A549 (cell line): ENCODE measurements around the gene RBMS3. TPM values are rescaled to one million over a fixed set of nuclear protein-coding genes. Genes with fewer than 3 reads are reported as not detected.

Source experiments
- ATAC-seq, 2 experiments: fragments of 200-7000 bp in 1 of 2; fragments of >200 bp in 1 of 2; cut with Nextera tagmentation in 1 of 2; cut with Tn5 transposase in 1 of 2; 3 replicates each; pipeline versions ENCODE4 v1.8.0 to v1.9.1; 2018 to 2020; ENCODE audit warnings: mild to moderate bottlenecking in 1 of 2, moderate library complexity in 1 of 2
- CTCF ChIA-PET: fragments of 300-600 bp; sonication (Branson Sonifier 250); formaldehyde crosslinking; extraction: SDS; loops from one replicate; lab custom pipeline; 2021; ENCODE audit warnings: antibody characterized with exemption, inconsistent platforms; lab: Yijun Ruan, JAX
- POLR2A ChIA-PET: fragments of 350-600 bp; formaldehyde crosslinking; extraction: SDS; loops from one replicate; lab custom pipeline; 2021; ENCODE audit warnings: antibody characterized with exemption, inconsistent platforms; lab: Yijun Ruan, JAX
- DNase-seq, 2 experiments: peaks; one replicate each; pipeline versions ENCODE4 v3.0.0 to v3.0.0-alpha.2; 2011 to 2016; ENCODE audit warnings: low read depth in 1 of 2, low spot score in 1 of 2
- FAIRE-seq: peaks from 2 replicates; lab custom pipeline; 2011; peaks lifted over from hg19 to GRCh38; lab: Jason Lieb, UNC
- H3K27ac ChIP-seq, 2 experiments: fragments of >200 bp; sonication (Bioruptor Twin); formaldehyde crosslinking; 3 replicates each; pipeline ENCODE4 v1.5.1; 2016 to 2017
- H3K4me1 ChIP-seq: fragments of >200 bp; sonication (Bioruptor Twin); formaldehyde crosslinking; 3 replicates; pipeline ENCODE4 v1.6.1; 2016
- H3K4me2 ChIP-seq: fragments of >200 bp; sonication (Bioruptor Twin); formaldehyde crosslinking; 3 replicates; pipeline ENCODE4 v1.6.1; 2016
- H3K4me3 ChIP-seq: fragments of >200 bp; sonication (Bioruptor Twin); formaldehyde crosslinking; 3 replicates; pipeline ENCODE4 v1.5.1; 2016
- H3K9me3 ChIP-seq: fragments of >200 bp; sonication (Bioruptor Twin); formaldehyde crosslinking; 3 replicates; pipeline ENCODE4 v1.6.1; 2016
- BHLHE40 ChIP-seq: IDR thresholded peaks from 2 replicates; pipeline ENCODE4 v1.6.1; 2012; ENCODE audit warnings: low read depth, low read length, inconsistent platforms
- CEBPB ChIP-seq, 2 experiments: fragments of >200 bp in 1 of 2; sonication (Bioruptor Twin) in 1 of 2; formaldehyde crosslinking in 1 of 2; IDR thresholded peaks; 2 replicates each; pipeline ENCODE4 v1.6.1; 2012 to 2016
- EHMT2 ChIP-seq: fragments of 200-600 bp; sonication (generic); IDR thresholded peaks from 2 replicates; pipeline ENCODE4 v1.6.1; 2016; ENCODE audit warnings: antibody characterized with exemption, low read depth, mild to moderate bottlenecking, moderate library complexity
- EP300 ChIP-seq, 2 experiments: fragments of >200 bp; sonication (Bioruptor Twin); formaldehyde crosslinking; IDR thresholded peaks; 2 replicates in 1 of 2; 3 replicates in 1 of 2; pipeline ENCODE4 v1.6.1; 2016 to 2017
- ESRRA ChIP-seq: fragments of 150-350 bp; IDR thresholded peaks from 2 replicates; pipeline ENCODE4 v1.6.1; 2014; ENCODE audit warnings: mild to moderate bottlenecking, low read length, borderline replicate concordance
- FOSB ChIP-seq: fragments of 250-450 bp; sonication (Bioruptor Pico); IDR thresholded peaks from 2 replicates; pipeline ENCODE4 v1.5.0; 2020; ENCODE audit warnings: mild to moderate bottlenecking, moderate library complexity
- FOXS1 ChIP-seq: fragments of 250-450 bp; sonication (Bioruptor Pico); IDR thresholded peaks from 2 replicates; pipeline ENCODE4 v1.5.0; 2020; ENCODE audit warnings: mild to moderate bottlenecking, moderate library complexity
- HOXA7 ChIP-seq: fragments of 250-450 bp; sonication (Bioruptor Pico); IDR thresholded peaks from 2 replicates; pipeline ENCODE4 v1.5.0; 2020; ENCODE audit warnings: mild to moderate bottlenecking, moderate library complexity
- HOXB5 ChIP-seq: fragments of 250-450 bp; sonication (Bioruptor Pico); IDR thresholded peaks from 2 replicates; pipeline ENCODE4 v1.5.0; 2020; ENCODE audit warnings: mild to moderate bottlenecking, moderate library complexity
- JUN ChIP-seq, 2 experiments: fragments of >200 bp; sonication (Bioruptor Twin); formaldehyde crosslinking; IDR thresholded peaks; 2 replicates in 1 of 2; 3 replicates in 1 of 2; pipeline ENCODE4 v1.6.1; 2016 to 2017
- KDM1A ChIP-seq: fragments of 200-600 bp; sonication (generic); IDR thresholded peaks from 2 replicates; pipeline ENCODE4 v1.6.1; 2016; ENCODE audit warnings: low read depth, mild to moderate bottlenecking
- MYC ChIP-seq: IDR thresholded peaks from 2 replicates; pipeline ENCODE4 v1.6.1; 2012; ENCODE audit warnings: mild to moderate bottlenecking, inconsistent platforms, low read length, improper control_type of control experiment, borderline replicate concordance
- NFE2L2 ChIP-seq: fragments of 150-350 bp; conservative IDR thresholded peaks from 2 replicates; pipeline ENCODE4 v1.6.1; 2014; ENCODE audit warnings: low read length
- NR3C1 ChIP-seq: fragments of >200 bp; sonication (Bioruptor Twin); formaldehyde crosslinking; IDR thresholded peaks from 3 replicates; pipeline ENCODE4 v1.6.1; 2017
- POLR2AphosphoS2 ChIP-seq: conservative IDR thresholded peaks from 2 replicates; pipeline ENCODE4 v1.6.1; 2012; ENCODE audit warnings: low read length, improper control_type of control experiment, inconsistent platforms
- RCOR1 ChIP-seq: fragments of 150-350 bp; IDR thresholded peaks from 2 replicates; pipeline ENCODE4 v1.6.1; 2014; ENCODE audit warnings: antibody characterized with exemption, low read length, low read depth
- SMC3 ChIP-seq: fragments of >200 bp; sonication (Bioruptor Twin); formaldehyde crosslinking; IDR thresholded peaks from 3 replicates; pipeline ENCODE4 v1.6.1; 2018; ENCODE audit warnings: inconsistent platforms
- WGBS: methylation state at CpG from one replicate; pipeline ENCODE4 v1.1.6; 2017; ENCODE audit errors: missing lambda C conversion rate; 5-methylcytosine and 5-hydroxymethylcytosine counted together
- polyA plus RNA-seq, 4 experiments: library from polyadenylated mRNA; depleted of rRNA in 3 of 4; stranded (reverse); fragments of >200 nt; fragmentation: RNase III in 1 of 4; extraction: RNeasy Plus Mini Kit Qiagen cat#74134 plus additional on column Dnase treatment in 1 of 4; gene quantifications; 2 replicates in 3 of 4; 3 replicates in 1 of 4; pipeline ENCODE4 v1.2.3, GENCODE V29; 2011 to 2017
- TF ChIP-seq, protein P1 (sequence below): IDR thresholded peaks from 2 replicates; pipeline ENCODE4 v1.6.1; 2012; ENCODE audit warnings: low read depth, borderline replicate concordance
- TF ChIP-seq, protein P2 (sequence below): fragments of 250-450 bp; sonication (Bioruptor Pico); IDR thresholded peaks from 2 replicates; pipeline ENCODE4 v1.5.0; 2021; ENCODE audit warnings: mild to moderate bottlenecking, moderate library complexity, borderline replicate concordance
- TF ChIP-seq, protein P3 (sequence below): fragments of 200-600 bp; sonication (generic); IDR thresholded peaks from 2 replicates; pipeline ENCODE4 v1.6.1; 2016; ENCODE audit warnings: antibody characterized with exemption, mild to moderate bottlenecking, moderate library complexity
- TF ChIP-seq, protein P4 (sequence below): fragments of 150-350 bp; IDR thresholded peaks from 2 replicates; pipeline ENCODE4 v1.6.1; 2014; ENCODE audit warnings: low read depth, mild to moderate bottlenecking, low read length

The RBMS3 gene
- polyA plus RNA-seq, 2 of the 4 experiments (the other 2 are of a cell fraction) = 0.92 to 4.1 TPM

DNA sequence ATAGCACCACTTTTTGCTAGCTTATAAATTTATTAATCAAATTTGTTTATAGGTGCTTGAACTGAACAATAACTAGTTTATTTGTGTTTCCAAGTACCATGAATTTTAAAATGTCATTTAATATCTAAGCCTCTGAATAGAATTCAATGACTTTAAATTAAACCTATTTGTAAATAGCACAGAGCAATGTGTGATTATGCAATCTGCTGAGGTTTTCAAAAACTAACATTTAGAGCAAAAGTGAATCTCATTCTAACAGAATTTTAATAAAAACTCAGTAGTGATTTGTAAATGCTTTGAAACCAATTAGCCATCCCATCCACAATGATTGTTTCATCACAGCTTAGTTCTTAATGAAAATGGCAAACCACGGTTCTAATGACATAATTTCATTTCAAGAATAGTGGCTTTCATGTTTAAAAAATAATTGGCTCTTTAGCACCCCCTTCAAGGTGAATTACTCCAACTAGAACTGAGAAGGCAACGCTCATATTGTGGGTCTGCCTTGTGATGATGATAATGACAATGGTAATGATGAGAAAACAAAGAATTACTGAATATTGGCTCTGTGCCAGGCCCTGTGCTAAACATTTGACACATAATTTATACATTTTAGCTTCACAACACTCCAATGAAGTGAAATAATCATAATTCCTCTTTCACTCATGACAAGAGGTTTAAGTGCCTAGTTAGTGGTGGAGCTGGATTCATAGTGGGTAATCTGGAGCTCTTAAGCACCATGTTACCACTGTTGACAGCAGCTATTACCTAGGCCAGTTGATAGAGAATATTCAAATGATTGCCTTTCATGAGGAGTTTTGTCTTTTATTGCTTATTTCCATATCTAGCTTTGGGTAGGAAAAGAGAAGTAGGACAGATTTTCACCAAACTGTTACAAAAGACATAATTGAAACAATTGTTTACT, 145.7 kb downstream of the RBMS3 start:
- TF ChIP-seq EP300 (IDR thresholded peaks at IDR 0.05) = no peak
- TF ChIP-seq ESRRA = no peak
- TF ChIP-seq SMC3 = no peak
- TF ChIP-seq, protein P1, sequence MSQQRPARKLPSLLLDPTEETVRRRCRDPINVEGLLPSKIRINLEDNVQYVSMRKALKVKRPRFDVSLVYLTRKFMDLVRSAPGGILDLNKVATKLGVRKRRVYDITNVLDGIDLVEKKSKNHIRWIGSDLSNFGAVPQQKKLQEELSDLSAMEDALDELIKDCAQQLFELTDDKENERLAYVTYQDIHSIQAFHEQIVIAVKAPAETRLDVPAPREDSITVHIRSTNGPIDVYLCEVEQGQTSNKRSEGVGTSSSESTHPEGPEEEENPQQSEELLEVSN = no peak
- TF ChIP-seq, protein P2, sequence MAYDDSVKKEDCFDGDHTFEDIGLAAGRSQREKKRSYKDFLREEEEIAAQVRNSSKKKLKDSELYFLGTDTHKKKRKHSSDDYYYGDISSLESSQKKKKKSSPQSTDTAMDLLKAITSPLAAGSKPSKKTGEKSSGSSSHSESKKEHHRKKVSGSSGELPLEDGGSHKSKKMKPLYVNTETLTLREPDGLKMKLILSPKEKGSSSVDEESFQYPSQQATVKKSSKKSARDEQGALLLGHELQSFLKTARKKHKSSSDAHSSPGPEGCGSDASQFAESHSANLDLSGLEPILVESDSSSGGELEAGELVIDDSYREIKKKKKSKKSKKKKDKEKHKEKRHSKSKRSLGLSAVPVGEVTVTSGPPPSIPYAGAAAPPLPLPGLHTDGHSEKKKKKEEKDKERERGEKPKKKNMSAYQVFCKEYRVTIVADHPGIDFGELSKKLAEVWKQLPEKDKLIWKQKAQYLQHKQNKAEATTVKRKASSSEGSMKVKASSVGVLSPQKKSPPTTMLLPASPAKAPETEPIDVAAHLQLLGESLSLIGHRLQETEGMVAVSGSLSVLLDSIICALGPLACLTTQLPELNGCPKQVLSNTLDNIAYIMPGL (CRISPR knock-in tag) = no peak
- TF ChIP-seq JUN (IDR thresholded peaks at IDR 0.05) = no peak
- no peak for TF ChIP-seq FOSB (CRISPR knock-in tag)
- TF ChIP-seq CEBPB (IDR thresholded peaks at IDR 0.05) = peak in 1 of 2 experiments; percentile 41; a peak in 2 of 4 replicates
- no peak for TF ChIP-seq RCOR1
- no peaks in the 10 kb centered on the region for H3K9me3 ChIP-seq
- ATAC-seq (no peak), FAIRE-seq (no peak), DNase-seq (no peak)
- H3K4me3 ChIP-seq = no peak overlapping the region
- ChIA-PET CTCF (no interaction called here), POLR2A (no interaction called here)
- H3K27ac ChIP-seq = no peak overlapping the region
- no peak overlapping the region for H3K4me2 ChIP-seq
- H3K4me1 ChIP-seq = peaks cover 14% of the 10 kb centered on the region
- WGBS = 67% methylated on average over 2 of the region's 2 CpGs

DNA sequence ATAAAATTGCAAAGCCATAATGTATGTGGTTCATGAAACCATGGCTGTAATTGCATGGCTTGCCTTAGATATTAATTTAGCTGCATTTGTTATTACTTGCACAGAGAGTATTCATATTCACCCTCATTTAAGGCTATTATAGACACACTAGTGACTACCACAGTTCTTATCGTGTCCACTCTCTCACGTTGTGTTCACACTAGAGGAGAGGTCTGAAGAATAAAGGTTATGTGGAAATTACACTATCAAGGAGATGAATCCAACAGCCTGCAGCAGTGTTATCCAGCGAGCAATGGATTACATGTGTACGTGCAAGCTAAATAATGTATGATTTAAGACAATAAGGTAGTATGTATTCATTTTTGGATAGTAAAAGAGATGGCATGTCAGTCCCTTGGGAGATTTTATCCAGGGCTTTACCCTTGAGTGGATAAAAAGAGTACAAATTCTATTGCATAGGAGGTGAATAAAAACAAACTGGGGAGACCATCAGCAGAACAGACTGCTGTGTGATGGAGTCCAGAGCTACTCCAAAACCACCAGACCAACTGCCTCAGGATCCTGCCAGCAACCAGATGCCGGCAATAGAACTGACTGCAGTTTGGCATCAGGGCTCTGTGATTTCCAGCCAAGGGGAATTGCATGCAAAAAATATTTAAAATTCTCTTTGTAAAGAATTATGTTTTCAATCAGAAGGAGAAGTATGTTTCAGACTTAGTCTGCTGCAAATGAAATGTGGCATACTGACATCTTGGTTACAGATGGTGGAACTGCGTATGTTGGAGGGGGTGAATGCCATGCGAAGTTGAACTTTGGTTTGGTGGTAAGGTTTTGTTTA, 146.6 kb downstream of the RBMS3 start:
- FAIRE-seq (no peak), DNase-seq (no peak), ATAC-seq (no peak; a peak in 1 of 6 replicates)
- peaks cover 14% of the 10 kb centered on the region for H3K4me1 ChIP-seq
- TF ChIP-seq FOXS1 (no peak), EHMT2 (no peak), HOXA7 (CRISPR knock-in tag) (no peak), POLR2AphosphoS2 (no peak), RCOR1 (no peak), MYC (no peak), NFE2L2 (no peak), JUN (IDR thresholded peaks at IDR 0.05) (no peak), NR3C1 (no peak), BHLHE40 (no peak), HOXB5 (CRISPR knock-in tag) (no peak), KDM1A (no peak)
- TF ChIP-seq, protein P2 (CRISPR knock-in tag) = no peak
- TF ChIP-seq, protein P3, sequence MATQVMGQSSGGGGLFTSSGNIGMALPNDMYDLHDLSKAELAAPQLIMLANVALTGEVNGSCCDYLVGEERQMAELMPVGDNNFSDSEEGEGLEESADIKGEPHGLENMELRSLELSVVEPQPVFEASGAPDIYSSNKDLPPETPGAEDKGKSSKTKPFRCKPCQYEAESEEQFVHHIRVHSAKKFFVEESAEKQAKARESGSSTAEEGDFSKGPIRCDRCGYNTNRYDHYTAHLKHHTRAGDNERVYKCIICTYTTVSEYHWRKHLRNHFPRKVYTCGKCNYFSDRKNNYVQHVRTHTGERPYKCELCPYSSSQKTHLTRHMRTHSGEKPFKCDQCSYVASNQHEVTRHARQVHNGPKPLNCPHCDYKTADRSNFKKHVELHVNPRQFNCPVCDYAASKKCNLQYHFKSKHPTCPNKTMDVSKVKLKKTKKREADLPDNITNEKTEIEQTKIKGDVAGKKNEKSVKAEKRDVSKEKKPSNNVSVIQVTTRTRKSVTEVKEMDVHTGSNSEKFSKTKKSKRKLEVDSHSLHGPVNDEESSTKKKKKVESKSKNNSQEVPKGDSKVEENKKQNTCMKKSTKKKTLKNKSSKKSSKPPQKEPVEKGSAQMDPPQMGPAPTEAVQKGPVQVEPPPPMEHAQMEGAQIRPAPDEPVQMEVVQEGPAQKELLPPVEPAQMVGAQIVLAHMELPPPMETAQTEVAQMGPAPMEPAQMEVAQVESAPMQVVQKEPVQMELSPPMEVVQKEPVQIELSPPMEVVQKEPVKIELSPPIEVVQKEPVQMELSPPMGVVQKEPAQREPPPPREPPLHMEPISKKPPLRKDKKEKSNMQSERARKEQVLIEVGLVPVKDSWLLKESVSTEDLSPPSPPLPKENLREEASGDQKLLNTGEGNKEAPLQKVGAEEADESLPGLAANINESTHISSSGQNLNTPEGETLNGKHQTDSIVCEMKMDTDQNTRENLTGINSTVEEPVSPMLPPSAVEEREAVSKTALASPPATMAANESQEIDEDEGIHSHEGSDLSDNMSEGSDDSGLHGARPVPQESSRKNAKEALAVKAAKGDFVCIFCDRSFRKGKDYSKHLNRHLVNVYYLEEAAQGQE = no peak
- TF ChIP-seq, protein P4, sequence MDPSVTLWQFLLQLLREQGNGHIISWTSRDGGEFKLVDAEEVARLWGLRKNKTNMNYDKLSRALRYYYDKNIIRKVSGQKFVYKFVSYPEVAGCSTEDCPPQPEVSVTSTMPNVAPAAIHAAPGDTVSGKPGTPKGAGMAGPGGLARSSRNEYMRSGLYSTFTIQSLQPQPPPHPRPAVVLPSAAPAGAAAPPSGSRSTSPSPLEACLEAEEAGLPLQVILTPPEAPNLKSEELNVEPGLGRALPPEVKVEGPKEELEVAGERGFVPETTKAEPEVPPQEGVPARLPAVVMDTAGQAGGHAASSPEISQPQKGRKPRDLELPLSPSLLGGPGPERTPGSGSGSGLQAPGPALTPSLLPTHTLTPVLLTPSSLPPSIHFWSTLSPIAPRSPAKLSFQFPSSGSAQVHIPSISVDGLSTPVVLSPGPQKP = no peak
- H3K4me2 ChIP-seq = no peak overlapping the region
- ChIA-PET POLR2A (no interaction called here), CTCF (no interaction called here)
- H3K27ac ChIP-seq = no peak overlapping the region
- H3K4me3 ChIP-seq = no peak overlapping the region
- 91% methylated on average over 7 of the region's 7 CpGs for WGBS
- no peaks in the 10 kb centered on the region for H3K9me3 ChIP-seq
